K562 (cell line): ENCODE measurements around the gene CEP95.

Source experiments
- BRCA1 ChIP-seq, 2 experiments: fragments of 450-650 bp in 1 of 2; sonication (generic) in 1 of 2; formaldehyde crosslinking in 1 of 2; IDR thresholded peaks; 2 replicates each; pipeline versions ENCODE4 v1.5.0 to v1.6.1; 2017 to 2020; ENCODE audit warnings: mild to moderate bottlenecking in 1 of 2, missing genetic modification reagents in 1 of 2
- CHCHD3 ChIP-seq: fragments of 250-450 bp; sonication (Bioruptor Pico); IDR thresholded peaks from 2 replicates; pipeline ENCODE4 v2.1.2; 2022; ENCODE audit warnings: mild to moderate bottlenecking
- EHMT2 ChIP-seq: fragments of 450-650 bp; IDR thresholded peaks from 2 replicates; pipeline ENCODE4 v1.6.1; 2018; ENCODE audit warnings: antibody characterized with exemption
- FOS ChIP-seq: IDR thresholded peaks from 3 replicates; pipeline ENCODE4 v1.6.1; 2011; ENCODE audit not compliant: insufficient read length; ENCODE audit errors: extremely low read depth
- NRF1 ChIP-seq, 2 experiments: fragments of 450-650 bp; IDR thresholded peaks in 1 of 2; conservative IDR thresholded peaks in 1 of 2; 2 replicates each; pipeline ENCODE4 v1.6.1; 2014; ENCODE audit warnings: mild to moderate bottlenecking in 2 of 2
- POLR2AphosphoS5 ChIP-seq: IDR thresholded peaks from 2 replicates; pipeline ENCODE4 v1.6.1; 2011; ENCODE audit warnings: mild to moderate bottlenecking, low read depth, low read length, moderate library complexity; ENCODE audit not compliant: control insufficient read depth, insufficient read depth
- STAG1 ChIP-seq: sonication (generic); formaldehyde crosslinking; IDR thresholded peaks from 2 replicates; pipeline ENCODE4 v1.5.0; 2020; ENCODE audit warnings: missing genetic modification reagents, borderline replicate concordance
- ZNF3 ChIP-seq: fragments of 250-450 bp; sonication (Bioruptor Pico); IDR thresholded peaks from 2 replicates; pipeline ENCODE4 v1.5.0; 2021; ENCODE audit warnings: mild to moderate bottlenecking, moderate library complexity
- ZNF584 ChIP-seq: fragments of 200-800 bp; sonication (Bioruptor generic); IDR thresholded peaks from 2 replicates; pipeline ENCODE4 v1.6.1; 2016; ENCODE audit warnings: low read depth, mild to moderate bottlenecking, missing genetic modification characterization, missing compliant biosample characterization
- TF ChIP-seq, protein P1 (sequence below), 3 experiments: fragments of 200-800 bp in 1 of 3; sonication (Bioruptor generic) in 1 of 3; sonication (generic) in 1 of 3; formaldehyde crosslinking in 1 of 3; IDR thresholded peaks; 2 replicates each; pipeline versions ENCODE4 v1.6.1 to v1.8.0; 2016 to 2022; ENCODE audit warnings: mild to moderate bottlenecking in 2 of 3, missing compliant biosample characterization in 2 of 3, missing genetic modification characterization in 2 of 3, missing genetic modification reagents in 1 of 3

DNA sequence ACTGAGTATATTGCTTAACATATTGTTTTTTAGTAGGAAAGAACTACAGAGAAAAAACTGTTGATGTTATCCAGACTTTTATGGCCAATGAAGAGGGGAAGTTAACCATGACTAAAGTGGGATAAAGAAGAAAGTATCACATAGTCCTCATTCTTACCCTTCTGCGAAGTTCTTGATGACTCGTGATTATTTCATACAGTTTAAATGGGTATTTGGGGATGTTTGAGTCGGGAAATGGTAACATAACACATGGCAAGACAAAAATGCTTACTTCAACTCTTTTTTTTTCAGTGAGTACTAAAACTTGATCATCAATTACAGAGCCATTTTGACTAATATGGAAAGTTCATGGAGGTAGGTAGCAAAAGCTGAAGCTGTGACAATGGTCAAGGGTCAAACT is 14.8 kb upstream of the CEP95 start:
- no peak for TF ChIP-seq ZNF3 (CRISPR knock-in tag)
- TF ChIP-seq, protein P1, sequence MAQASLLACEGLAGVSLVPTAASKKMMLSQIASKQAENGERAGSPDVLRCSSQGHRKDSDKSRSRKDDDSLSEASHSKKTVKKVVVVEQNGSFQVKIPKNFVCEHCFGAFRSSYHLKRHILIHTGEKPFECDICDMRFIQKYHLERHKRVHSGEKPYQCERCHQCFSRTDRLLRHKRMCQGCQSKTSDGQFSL (CRISPR knock-in tag; IDR thresholded peaks at IDR 0.05) = no peak
- TF ChIP-seq, protein P1 (tag; IDR thresholded peaks at IDR 0.05) = no peak
- no peak for TF ChIP-seq POLR2AphosphoS5
- no peak for TF ChIP-seq ZNF584 (CRISPR knock-in tag)
- no peak for TF ChIP-seq EHMT2
- no peak for TF ChIP-seq CHCHD3 (CRISPR knock-in tag)
- no peak for TF ChIP-seq FOS
- no peak for TF ChIP-seq NRF1 (conservative IDR thresholded peaks at IDR 0.05 in 1 of 2, IDR thresholded peaks at IDR 0.05 in 1 of 2)
- no peak for TF ChIP-seq STAG1 (CRISPR knock-in tag)
- TF ChIP-seq BRCA1 (IDR thresholded peaks at IDR 0.05) = no peak
- no peak for TF ChIP-seq BRCA1 (CRISPR knock-in tag; IDR thresholded peaks at IDR 0.05)
